ENCODE measurements around the gene NIPA2.

The NIPA2 gene

DNA sequence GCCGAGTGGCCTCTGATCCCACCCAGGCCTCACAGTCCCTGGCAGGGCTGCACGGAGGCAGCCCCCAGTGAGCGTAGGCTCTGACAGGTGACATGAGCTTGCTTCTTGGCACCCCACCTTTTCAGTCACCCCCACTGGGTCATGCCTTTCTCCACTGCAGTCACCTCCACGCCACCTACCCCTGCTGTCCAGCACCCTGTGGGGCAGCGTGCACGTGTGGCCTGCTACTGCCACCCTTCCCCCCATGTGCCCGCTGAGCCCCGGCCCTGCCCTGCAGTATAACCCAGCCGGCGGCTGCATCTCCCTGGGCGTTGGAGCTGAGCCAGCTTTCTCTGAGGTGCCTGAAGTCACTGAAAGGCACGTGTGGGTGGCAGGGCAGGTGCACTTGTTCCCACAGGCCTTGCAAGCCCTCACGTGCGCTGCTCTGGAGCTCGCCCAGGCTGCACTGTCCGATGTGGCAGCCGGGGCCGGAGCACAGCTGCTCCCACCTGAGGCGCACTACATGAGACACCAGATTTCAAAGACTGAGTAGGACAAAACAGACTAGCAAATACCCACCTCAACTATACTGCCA, 65.6 kb downstream of the NIPA2 start:
- DNase-seq = no peak

DNA sequence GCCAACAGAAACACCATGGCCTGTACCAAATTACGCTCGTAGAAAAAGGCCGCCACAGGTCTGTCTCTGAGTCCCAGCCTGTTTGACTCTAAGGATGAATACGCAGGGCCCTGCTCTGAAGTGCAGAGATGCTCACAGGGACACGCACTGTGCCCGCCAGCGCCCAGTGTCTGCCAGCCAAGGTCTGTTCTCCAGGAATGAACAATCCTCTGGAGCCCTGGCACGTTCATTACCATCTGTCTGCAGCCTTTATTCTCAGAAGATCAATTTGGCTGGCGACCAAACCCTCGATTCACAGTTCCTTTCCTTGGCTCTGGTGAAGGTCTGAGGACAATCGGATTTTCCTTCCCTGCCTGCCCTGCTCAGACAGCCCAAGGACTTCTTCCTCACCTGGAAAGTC, 66.3 kb downstream of the NIPA2 start:
- no peak for DNase-seq

GRCh38 chr15:22907161-22907950, 68.9 kb downstream of the NIPA2 start:
- DNase-seq = no peak

GRCh38 chr15:22908830-22909229, 70.4 kb downstream of the NIPA2 start:
- no peak for DNase-seq

DNA sequence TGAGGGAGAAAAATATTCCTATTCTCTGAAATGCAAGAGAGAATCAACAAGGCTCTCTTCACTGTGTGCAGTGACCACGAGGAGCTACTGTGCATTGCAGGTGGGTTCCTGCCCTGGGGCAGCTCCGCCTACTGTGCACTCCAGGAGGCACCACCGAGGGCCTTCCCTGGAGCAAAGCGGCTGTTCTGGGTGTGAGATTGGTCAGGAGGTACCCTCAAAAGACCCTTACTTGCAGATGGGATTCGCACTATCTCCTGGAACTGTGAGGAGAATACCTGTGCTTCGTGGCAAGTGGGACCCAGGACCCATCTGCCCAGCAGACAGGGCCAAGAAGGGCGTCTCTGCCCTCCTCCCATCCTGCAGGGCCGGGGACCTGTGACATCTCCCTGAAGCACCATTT, 72.8 kb downstream of the NIPA2 start:
- DNase-seq = no peak

GRCh38 chr15:22912256-22912655, 73.8 kb downstream of the NIPA2 start:
- no peak for DNase-seq

DNA sequence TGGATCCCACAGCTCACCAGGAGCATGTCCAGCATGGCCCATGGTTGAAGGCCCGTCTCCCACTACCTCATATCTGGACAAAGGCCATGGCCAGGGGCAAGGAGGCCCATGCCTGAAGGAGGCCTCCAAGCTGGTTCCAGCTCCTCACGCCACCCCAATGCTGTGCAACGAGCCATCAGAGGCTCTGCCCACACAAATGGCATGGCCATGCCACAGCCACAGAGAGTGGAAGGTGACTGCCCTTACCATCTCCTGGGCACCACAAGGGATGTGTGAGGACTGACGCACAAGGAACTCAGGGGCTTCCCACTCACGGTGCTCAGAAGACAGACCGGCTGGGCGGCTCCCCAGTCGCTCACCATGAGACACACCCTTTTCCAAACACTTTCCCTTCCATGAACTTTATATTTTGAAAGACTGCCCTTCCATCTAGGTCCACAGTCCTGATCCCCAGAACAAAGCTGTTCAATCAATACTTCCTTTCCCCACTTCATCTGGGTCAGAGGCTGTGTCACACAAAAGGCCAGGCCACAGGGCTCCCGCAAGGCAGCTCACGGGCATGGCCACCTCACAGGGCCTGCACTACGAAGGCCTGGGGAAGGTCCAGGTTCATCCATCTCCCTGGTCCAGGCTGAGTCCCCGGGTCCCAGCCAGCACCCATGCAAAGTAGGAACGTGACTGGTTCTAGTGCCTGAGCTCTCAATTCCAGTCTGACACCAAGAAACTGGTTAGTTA, 75.3 kb downstream of the NIPA2 start:
- no peak for DNase-seq

- no peak for DNase-seq
These were observed 77.5 kb downstream of the NIPA2 start for GRCh38 chr15:22915866-22916515.

GRCh38 chr15:22916606-22917350, 78.3 kb downstream of the NIPA2 start:
- no peak for DNase-seq

GRCh38 chr15:22917556-22917955, 79.1 kb downstream of the NIPA2 start:
- no peak for DNase-seq
